ENCODE data around the gene TMEM131.

GRCh38 chr2:97963880-97964279 lies 31.9 kb downstream of the TMEM131 start:
- no peak for TF ChIP-seq POLR2A (IDR thresholded peaks at IDR 0.05)
- no peak for TF ChIP-seq CTCF (IDR thresholded peaks at IDR 0.05)

Measured in heart left ventricle (tissue), 13 donors.